GM12891 (cell line): ENCODE results near the gene DHRS9.
"Not testable (repeated sequence)": the region's sequence is repeated elsewhere in the genome, so short reads cannot be mapped to it uniquely, and the experiment has no call there.

ENCODE experiments used
- POLR2A ChIP-seq: IDR thresholded peaks from 2 replicates; pipeline ENCODE4 v1.6.1; 2011; ENCODE audit warnings: low read depth, low read length, control low read depth
- POLR2AphosphoS5 ChIP-seq: IDR thresholded peaks from 2 replicates; pipeline ENCODE4 v1.6.1; 2011; ENCODE audit warnings: low read depth, low read length, control low read depth
- SPI1 ChIP-seq: IDR thresholded peaks from 2 replicates; pipeline ENCODE4 v1.6.1; 2011; ENCODE audit warnings: low read depth, low read length, control low read depth
- TAF1 ChIP-seq: IDR thresholded peaks from 2 replicates; pipeline ENCODE4 v1.6.1; 2011; ENCODE audit warnings: low read depth, low read length, control low read depth

GRCh38 chr2:169134272-169134671 lies 64.9 kb downstream of the DHRS9 start:
- not testable (repeated sequence) for TF ChIP-seq POLR2A, POLR2AphosphoS5, SPI1, TAF1
